HG03103 (cell line): ENCODE data around the gene SHISAL1.

Experiments
- ATAC-seq: cut with Tn5 transposase; IDR thresholded peaks from one replicate; pipeline ENCODE4 v1.9.1; 2021; ENCODE audit warnings: low read depth; ENCODE audit not compliant: unreplicated experiment

The SHISAL1 gene

DNA sequence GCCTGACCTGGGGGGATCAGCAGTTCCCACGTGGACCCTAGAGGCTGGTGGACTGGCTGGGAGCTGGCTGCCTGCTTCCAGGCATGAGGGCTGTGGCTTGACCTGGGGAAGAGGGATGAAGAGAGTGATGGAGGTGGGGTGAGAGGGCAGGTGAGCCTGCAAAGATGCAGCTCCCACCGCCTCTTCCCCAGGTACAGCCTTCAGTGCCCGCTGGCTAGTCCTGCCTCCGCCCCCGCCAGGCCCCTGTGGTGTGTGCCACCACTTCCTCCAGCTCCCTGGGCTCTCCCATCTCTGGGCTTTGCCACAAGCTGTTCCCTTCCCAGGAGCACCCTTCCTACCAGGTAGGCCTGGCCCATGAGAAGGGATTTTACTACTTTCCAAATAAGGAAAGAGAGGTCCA, 112.9 kb downstream of the SHISAL1 start:
- ATAC-seq: no peak

DNA sequence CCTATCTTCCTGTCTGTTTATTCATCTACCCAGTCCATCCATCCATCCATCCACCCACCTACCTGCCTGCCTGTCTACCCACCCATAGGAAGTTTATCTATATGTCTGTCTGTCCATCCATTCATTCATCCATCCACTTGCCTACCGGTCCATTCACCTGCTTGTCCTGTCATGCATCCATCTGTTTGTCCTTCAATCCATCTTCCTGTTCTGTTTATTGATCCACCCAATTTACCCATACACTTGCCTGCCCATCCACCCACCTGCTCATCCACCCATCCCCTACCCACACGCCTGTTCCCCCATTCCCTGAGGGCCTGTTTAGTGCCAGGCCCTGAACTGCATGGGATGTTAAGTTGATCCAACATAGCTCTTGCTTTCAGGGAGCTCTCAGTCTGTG, 113.6 kb downstream of the SHISAL1 start:
- ATAC-seq: no peak

DNA sequence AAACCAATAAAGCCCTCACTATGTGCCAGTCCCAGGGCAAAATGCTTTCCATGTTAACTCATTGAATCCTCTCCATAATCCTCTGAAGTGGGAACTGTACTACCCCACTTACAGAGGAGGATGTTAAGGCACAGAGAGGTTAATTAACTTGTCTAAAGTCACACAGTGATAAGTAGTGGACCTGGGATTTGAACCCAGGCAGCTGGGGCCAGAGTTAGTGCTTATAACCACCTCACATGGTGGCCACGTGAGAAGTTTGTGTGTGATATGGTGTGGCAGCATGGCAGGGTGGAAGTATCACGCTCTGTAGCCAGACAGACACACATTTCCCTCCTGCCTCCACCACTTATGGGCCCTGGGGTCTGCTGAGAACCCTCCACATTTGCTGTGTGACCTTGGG, 115.5 kb downstream of the SHISAL1 start:
- no peak for ATAC-seq

DNA sequence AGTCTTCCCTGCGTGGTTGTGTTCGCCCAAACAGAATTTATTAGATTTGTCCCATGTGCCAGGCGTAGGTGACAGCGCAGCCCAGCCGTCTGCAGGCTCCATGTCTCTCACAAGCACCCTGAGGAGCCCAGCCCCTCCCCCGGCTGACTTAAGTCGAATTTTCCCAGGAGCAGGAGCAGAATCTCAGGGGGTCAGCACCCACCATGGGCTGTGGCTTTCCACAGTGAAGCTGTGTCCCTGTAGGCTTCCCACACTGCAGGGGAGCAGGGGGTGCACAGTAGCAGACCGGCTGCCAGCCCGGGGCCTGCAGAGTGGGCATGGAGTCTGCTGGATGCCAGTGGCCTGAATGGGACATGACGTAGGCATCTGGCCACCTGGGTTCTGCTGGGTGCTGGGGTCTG, 116.0 kb downstream of the SHISAL1 start:
- no peak for ATAC-seq

DNA sequence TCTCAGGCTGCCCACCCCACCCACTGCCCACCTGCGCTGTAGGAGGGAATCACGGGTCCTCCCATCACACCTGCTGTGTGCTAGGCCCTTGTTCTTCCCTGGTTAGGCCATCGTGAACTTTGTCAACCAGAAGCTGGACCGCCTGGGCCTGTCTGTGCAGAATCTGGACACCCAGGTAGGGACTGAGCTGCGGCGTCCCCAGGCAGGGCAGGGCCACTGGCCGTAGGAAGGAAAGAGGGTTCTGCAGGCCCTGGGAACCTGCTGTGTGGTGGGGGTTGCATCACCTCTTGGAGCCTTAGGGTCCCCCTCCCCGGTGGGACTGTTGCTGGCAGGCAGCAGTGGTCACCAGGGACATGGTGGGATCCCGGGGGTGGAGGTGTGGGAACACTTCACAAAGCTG, 116.5 kb downstream of the SHISAL1 start:
- no peak for ATAC-seq

DNA sequence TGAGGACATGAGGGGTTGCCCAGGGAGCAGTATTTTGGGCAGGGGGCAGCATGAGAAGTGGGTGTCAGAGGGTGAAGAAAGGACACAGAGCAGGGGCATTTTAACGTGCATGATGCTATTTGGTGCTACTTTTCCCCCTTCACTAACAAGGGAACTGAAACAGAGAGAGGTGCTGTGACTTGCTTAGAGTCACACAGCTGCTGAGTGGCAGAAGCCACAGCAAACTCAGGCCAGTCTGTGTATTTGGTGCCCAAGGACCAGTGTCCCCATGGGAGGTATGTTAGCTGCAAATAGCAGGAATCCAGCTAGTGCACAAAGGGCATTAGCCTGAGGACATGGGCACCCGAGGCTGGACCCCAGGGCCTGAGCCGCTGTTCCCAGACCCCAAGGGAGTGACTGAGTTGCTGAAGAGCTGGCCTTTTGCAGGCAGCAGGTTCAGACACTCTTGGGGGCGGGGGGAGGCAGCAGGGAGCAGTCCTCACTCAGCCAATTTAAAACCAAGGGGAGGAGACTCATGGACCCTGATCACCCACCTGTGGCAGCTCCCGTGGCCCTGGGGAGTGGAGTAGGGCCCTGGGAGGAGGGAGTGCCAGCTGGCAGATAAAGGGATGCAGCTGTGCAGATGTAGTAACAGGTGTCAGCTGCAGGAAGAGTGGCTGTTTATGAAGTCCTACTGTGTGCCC, 117.4 kb downstream of the SHISAL1 start:
- ATAC-seq: no peak

DNA sequence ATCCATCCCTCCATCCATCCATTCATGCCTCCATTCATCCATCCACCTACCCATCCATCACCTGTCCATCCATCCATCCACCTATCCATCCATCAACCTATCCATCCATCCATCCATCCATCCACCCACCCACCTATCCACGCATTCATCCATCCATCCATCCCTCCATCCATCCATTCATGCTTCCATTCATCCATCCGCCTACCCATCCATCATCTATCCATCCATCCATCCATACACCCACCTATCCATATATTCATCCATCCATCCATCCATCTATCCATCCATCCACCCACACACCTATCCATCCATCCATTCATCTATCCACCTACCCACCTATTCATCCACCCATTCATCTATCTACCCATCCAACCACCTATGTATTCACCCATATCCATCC, 118.2 kb downstream of the SHISAL1 start:
- no peak for ATAC-seq
